ENCODE results near the gene PARP3.

PARP3 gene

DNA sequence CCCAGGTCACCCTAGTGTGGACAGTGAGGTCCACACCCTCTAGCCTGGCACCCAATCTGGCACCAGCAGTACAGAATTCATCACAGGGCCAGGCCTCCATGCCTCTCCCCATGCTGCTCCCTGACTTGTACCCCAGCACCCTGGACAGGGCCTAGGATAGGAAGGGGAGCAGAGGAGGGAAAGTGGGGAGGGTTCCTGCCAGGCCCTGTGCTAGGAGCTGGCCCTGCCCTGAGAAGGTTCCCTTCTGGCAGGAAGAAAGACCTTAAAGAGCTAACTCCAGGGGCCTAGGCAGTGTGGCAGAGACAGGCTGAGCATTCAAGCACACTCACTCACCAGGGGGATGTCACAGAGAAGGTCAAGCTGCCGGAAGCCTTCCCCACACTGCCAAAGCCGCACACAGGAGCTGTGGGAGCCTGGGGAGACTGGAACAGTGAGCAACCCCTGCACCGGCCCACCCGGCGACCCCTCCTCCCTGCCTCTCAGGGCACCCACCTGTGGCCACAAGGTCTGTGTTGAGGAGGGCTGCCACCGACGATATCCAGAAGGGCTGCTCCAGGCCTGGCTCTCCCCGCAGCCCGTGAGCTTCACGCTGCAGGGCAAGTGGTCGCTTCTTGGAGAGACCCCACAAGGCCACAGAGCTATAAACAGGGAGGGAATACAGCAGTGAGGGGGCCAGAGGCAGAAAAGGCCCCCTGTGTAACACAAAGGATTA is 7.9 kb upstream of the PARP3 start:
- DNase-seq: no peak

DNA sequence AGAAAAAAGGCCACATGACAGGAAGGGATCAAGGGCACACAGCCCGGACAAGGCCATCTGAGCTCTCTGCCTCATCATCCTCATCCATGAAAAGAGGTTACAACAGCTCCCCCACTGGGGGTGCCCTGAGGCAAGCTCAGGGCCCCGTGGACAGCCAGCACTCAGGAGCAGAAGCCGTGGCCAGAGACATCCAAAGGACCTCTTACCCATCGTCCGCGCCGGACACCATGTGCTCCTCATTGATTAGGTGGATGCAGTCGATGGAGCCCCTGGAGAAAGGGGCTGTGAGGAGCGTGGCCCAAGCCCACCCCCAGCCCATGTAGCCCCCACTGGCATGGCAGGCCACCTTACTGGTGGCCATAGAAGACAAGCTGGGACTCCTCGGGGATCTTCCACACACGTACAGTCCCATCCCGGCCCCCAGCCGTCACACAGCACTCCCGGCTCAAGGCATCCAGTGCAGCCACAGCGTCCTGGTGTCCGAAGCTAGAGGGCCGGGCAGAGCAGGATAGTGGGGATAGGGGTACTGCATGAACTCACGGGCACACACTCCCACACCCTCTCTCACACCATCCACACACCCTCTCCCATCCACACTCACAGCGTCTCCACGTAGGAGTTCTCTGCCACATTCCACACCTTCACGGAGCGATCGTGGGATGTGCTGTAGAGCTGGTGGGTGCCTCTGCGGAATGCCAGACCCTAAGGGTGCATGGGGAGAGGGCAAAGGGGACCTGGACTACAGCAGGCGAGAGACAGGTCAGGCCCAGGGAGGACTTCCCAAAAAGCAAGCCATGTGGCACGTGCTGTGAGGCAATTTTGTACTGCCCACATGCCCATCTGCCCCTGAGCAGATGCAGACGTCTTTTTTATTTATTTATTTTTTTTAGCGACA is 6.9 kb upstream of the PARP3 start:
- no peak for DNase-seq

DNA sequence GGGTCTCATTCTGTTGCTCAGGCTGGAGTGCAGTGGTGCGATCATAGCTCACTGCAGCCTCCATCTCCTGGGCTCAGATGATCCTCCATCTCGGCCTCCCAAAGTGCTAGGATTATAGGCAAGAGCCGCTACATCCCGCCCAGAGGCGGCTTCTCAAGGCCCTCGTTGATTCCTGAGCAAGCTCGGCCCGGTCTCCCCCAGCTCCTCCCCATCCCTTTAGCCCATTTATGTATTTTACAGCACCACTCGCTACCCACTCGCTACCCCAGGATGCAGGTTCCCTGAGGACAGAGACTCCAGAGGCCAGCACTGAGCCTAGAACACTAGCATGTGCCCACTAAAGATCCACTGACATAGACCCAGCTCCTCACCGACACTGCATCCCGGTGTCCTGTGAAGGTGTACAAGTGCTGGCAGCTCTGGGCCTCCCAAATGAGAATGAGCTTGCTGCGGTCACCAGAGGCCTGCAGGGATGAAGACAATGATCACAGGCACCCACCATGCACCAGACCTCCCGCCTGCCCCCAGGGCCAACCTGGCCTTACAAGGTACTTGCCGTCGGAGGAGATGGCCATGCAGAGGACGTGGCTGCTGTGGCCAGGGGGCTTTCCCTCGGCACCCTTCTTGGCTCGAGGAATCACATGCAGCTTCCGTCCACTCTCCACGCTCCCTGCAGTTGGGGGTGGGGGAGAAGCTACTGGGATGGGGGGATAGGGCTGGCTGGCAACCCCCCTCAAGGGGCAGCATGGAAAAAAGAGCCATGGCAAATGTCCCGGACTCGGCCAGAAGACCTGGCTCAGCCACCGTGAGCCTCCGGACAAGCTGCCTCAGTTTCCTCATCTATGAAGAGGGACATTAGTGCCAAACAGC is 6.0 kb upstream of the PARP3 start:
- no peak for DNase-seq

- DNase-seq: no peak
Observed at GRCh38 chr3:51937014-51937413, 5.1 kb upstream of the PARP3 start.

GRCh38 chr3:51937611-51938450 is 4.3 kb upstream of the PARP3 start:
- DNase-seq: no peak

GRCh38 chr3:51938780-51939425 is 3.3 kb upstream of the PARP3 start:
- DNase-seq: no peak

GRCh38 chr3:51940648-51941462 is 1.3 kb upstream of the PARP3 start:
- DNase-seq: no peak

DNA sequence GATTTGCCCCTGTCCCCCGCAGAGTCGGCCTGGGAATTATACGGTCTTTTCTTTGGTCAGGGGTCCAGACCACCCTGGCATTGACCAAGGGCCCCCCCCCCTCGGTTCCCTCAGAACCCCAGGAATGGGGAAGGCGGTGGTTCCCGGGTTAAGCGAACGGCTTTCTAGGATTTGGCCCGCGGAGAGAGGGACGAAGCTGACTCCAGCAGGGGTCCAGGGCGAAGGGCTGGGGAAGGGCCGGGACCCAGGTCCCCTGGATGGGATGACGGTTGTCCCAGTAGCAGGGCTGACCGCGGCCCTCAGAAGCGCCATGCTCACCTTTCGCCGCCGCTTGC is 733 bp upstream of the PARP3 start:
- DNase-seq: no peak

- DNase-seq: peak; percentile 21
Observed at GRCh38 chr3:51942603-51943450, 664 bp downstream of the PARP3 start.

DNA sequence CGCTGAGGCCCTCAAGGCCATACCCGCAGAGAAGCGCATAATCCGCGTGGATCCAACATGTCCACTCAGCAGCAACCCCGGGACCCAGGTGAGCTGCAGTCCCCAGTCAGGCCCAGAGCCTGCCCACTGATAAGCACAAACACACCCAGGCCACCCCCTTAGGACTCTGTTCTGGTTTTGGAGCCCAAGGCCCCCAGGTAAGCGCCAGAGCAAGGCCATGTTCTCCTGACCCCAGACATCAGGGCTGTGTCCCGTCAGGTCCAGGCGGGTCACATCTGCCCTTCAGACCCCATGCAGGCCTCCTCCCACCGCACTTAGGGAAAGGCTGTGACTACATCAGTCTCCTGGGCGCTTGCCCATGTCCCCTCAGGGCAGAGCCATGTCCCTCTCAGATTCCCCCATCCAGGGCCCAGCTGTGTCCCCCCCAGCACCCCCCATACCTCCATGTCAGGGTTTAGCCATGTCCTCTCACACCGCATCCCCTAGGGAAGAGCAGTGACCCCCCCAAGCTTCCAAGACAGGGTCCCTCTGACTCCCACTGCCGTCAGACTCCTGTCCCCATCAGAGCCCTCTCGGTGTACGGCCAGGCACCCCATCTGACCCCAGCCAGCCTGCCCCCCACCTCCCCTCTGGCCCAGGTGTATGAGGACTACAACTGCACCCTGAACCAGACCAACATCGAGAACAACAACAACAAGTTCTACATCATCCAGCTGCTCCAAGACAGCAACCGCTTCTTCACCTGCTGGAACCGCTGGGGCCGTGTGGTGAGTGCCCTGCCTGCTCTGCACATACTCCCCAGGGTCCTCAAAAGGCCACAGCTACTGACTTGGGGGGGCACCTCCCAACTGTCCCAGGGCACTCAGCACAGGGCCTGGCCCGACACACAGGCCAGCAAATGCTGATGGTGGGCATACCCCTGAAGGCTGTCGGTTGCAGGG is 1.6 kb downstream of the PARP3 start:
- no peak for DNase-seq

DNA sequence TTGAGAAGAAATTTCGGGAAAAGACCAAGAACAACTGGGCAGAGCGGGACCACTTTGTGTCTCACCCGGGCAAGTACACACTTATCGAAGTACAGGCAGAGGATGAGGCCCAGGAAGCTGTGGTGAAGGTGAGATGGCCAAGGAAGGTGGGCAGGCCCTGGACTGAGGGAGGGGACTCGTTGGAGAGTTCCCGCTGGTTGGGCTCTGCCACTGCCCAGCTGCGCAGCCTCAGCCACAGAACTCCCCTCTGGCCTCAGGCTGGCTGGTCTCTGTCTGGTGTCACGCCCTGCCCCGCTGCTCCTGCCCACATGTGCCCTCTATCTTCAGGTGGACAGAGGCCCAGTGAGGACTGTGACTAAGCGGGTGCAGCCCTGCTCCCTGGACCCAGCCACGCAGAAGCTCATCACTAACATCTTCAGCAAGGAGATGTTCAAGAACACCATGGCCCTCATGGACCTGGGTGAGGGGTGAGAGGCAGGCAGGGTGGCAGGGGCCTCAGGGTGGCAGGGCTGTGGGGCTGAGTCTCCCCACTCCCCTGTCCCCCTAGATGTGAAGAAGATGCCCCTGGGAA is 2.4 kb downstream of the PARP3 start:
- DNase-seq: no peak

GRCh38 chr3:51945031-51945840 is 3.1 kb downstream of the PARP3 start:
- DNase-seq: no peak

- no peak for DNase-seq
Observed at GRCh38 chr3:51945926-51946705, 4.0 kb downstream of the PARP3 start.

DNA sequence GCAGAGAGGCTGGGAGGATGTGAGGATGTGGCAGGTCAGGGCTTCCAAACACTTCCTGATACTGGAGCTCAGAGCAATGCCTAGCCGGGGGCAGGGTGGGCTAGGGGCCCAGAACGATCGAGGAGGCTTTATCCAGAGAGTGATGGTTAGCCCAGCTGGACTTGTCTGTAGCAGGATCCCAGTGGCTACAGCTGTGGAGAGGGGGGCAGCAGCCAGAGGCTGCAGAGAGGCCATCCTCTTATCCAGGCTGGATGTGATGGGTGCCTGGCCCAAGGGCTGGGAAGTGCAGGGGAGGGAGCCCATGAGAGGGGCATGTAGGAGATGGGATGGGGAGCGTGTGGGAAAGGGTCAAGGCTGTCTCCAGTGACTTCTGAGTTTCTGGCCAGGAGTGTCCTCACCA is 4.6 kb downstream of the PARP3 start:
- DNase-seq: no peak

- no peak for DNase-seq
Observed at GRCh38 chr3:51947215-51947900, 5.2 kb downstream of the PARP3 start.

GRCh38 chr3:51948016-51948580 is 5.9 kb downstream of the PARP3 start:
- DNase-seq: no peak

Data from GF-D8 (cell line).